GM19043 (cell line): Measurements from ENCODE around the gene EXOC4.

Source experiments
- ATAC-seq: cut with Tn5 transposase; IDR thresholded peaks from one replicate; pipeline ENCODE4 v1.9.1; 2021; ENCODE audit warnings: low read depth; ENCODE audit not compliant: unreplicated experiment

Gene EXOC4

GRCh38 chr7:133358708-133359107 is 105.8 kb downstream of the EXOC4 start:
- ATAC-seq = no peak

GRCh38 chr7:133359449-133359848 is 106.6 kb downstream of the EXOC4 start:
- ATAC-seq = no peak

GRCh38 chr7:133360201-133360600 is 107.3 kb downstream of the EXOC4 start:
- no peak for ATAC-seq

- no peak for ATAC-seq
These were observed 108.9 kb downstream of the EXOC4 start for GRCh38 chr7:133361806-133362205.

GRCh38 chr7:133364959-133365690 is 112.2 kb downstream of the EXOC4 start:
- no peak for ATAC-seq

DNA sequence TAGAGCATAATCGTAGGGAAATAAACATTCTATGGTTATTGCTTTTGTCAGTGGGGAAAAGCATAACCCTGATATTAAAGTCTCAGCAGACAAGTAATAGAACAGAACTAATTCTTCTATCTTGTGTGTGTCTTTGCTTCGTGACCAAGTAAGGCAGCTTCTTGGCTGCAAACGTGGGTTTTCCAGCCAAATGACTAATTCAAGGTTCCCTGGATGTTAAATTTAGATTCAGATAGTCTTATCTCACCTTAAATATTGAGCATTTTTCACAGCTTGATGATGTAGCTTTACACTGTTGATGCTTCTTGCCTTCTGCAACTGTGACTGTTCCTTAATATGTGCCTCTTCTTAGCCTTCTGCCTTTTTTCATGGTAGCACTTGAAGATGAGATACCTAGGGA is 113.0 kb downstream of the EXOC4 start:
- ATAC-seq = no peak

DNA sequence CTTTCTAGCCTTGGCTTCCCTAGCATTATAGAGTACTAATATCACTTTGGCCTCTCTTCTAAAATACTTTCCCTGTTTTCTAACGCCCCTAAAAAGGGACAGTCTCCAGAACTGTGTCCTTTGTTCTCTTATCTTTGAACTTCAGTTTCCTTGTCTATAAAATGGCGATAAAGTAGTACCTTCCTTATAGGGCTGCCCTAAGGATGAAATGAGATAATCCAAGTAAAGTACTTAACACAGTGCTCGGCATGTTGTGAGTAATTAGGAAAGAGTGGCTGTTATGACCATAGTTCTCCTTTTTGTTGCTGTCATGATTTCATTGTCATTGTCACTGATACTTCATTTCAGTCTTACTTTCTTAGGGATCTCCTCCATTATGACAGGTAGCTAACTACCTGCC is 114.7 kb downstream of the EXOC4 start:
- no peak for ATAC-seq

GRCh38 chr7:133369130-133369529 is 116.3 kb downstream of the EXOC4 start:
- no peak for ATAC-seq

DNA sequence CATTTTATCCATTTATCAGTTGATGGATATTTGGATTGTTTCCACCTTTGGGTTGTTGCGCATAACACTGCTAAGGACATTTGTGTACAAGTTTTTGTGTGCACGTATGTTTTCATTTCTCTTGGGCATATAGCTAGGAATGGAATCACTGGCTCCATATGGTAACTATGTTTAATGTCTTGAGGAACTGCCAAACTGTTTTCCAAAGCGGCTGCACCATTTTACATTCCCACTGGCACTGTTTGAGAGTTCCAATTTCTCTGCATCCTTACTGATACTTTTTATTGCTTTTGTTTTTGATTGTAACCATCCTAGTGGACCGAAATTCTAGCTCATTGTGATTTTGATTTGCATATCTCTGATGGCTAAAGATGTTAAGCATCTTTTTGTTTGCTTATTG is 118.7 kb downstream of the EXOC4 start:
- ATAC-seq = no peak

DNA sequence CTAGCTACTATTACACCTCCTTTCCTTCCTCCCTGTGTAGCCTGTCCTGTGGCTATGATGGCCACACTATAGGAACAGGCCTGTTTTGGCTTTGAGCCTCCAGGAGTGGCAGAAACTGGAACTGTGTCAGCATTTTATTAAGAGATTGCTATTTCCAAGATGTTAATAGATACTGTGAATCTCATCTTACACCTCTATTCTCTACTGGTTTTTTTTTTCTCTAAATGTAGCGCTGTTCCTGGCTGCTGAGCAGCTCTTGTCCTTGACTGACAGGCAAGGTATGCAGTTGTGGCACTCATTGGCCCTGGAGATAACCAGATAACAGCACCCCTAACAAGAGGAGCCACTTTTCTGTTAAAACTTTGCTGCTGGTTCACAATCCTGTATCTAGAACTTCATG is 119.5 kb downstream of the EXOC4 start:
- ATAC-seq = no peak

GRCh38 chr7:133376514-133376913 is 123.6 kb downstream of the EXOC4 start:
- ATAC-seq = no peak

GRCh38 chr7:133381965-133382364 is 129.1 kb downstream of the EXOC4 start:
- ATAC-seq = no peak

DNA sequence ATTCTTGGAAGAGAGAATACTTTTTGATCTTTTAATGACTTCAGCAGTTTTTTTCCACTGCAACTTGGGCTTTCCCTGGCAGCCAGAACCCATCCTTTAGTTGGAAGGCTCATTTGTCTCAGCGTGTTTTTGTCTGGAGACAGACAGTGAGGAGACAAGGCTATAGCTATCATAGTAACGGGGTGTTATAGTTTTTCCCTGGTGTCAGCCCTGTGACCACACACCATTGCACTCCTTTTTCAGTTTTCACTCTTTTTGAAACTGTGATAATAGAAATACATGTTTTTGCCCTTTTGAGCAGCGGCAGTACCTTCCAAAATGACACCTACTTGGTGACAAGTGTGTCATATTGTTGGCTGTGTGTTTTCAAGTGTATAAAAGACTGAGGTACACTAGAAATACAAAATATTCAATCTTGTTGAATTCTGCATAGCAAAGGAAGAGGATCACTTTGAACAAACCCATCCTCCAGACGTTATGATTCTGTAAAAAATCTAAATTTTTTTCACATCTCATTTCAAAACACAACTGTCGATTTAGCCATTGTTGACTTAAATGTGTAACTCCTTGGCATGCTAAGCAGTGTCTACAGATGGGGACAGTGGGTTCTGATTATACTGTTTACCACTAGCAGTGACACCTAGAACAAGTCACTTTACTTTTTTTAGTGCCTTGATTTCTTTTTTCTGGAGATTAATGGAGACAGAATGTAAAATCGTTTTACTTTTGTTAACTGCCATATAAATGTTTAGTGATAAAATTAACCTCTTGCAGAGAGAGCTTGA is 130.1 kb downstream of the EXOC4 start:
- ATAC-seq = no peak

DNA sequence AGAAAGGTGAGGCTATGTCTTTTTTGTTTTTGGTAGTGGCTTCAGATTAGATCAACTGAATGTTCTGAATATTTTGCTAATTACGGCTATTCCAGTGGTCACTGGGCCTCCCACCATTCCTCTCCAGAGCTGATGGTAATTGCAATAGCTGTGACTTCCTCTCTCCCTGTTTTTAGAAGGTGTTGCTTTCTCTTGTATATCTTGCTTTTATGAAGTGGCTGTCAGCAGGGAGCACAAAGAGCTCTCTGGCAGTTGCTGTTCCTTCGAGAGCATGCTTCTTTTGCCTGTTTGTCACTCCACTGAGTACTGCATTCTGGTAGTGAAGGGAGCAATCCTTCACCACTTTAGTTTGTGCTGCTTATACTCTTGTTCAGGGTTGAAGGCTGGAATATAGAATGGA is 133.3 kb downstream of the EXOC4 start:
- no peak for ATAC-seq

DNA sequence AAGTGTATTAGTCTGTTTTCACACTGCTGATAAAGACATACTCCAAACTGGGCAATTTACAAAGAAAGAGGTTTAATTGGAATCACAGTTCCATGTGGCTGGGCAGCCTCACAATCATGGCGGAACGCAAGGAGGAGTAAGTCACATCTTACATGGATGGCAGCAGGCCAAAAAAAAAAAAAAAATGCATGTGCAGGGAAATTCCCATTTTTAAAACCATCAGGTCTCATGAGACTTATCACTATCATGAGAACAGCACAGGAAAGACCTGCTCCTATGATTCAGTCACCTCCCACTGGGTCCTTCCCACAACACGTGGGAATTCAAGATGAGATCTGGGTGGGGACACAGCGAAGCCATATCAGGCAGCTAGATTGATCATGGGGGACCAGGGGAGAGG is 136.8 kb downstream of the EXOC4 start:
- ATAC-seq = no peak

DNA sequence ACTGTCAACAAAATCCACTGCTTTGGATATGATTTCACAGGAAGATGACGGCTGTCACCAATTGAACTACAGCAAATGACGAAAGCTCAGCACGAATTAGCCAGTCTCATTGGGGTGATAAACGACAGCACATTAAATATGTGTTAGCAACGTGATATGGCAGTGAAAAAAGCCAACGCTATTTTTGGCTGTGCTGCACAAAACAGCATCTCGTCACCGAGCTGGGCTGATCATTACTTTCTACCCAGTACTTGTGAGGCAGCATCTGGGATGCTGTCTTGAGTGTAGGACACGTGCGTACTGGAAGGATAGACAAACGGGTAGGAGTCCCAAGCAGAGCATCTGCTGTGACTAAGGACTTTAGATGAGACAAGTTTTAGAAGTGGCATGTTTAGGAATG is 138.3 kb downstream of the EXOC4 start:
- no peak for ATAC-seq

DNA sequence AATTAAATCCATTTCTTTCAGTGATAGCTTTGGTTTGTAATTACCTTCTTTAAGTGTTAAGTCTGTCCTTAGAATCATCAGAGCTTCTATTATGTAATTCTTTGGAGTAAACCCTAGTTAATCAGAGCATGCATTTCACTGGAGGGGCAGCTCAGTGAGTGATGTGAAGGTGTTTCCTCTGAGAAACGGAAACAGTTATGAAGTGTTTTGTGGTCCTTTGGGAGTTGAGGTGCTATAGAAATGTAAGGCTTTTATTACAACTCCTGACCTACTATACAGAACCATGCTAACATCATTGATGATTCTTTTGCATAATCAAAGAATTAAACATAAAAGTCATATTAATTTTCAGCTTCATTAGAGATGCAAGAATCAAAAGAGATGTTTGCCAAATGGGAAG is 141.5 kb downstream of the EXOC4 start:
- ATAC-seq = no peak

DNA sequence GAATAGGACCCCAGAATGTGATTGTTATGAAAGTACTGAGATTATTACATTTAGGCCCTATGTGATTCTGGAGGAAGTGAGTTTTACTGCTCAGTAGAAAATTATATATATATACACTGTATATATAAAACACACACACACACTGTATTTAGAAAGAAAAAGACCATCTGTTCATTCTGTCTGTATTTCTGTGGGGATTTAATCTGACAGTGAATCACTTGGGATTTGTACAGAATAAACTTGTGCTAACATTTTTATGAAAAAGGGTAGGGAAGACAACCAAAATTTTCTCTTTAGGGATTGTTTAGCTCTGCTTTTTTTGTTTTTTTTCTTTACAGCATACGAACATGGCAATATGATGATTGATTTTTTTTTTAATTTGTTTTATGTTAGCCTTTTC is 142.7 kb downstream of the EXOC4 start:
- no peak for ATAC-seq

DNA sequence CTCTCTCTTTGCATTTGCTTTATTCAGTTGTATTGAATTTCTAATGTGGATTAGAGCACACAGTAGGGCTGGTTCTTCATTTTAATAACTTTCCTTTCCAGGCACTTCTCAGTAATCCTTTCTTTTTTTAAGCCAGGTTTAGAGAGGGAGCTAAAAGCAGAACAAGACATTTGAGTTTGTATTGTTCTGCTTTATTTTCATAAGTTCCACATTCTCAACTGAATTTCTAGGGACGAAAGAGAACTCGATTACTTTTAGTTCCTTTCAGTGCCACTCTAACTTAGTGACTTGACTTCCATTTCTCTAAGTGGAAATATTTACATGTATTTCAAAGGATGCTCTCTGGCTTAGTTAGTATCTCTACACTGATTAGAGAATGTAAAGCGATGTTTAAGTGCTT is 145.6 kb downstream of the EXOC4 start:
- ATAC-seq = no peak

DNA sequence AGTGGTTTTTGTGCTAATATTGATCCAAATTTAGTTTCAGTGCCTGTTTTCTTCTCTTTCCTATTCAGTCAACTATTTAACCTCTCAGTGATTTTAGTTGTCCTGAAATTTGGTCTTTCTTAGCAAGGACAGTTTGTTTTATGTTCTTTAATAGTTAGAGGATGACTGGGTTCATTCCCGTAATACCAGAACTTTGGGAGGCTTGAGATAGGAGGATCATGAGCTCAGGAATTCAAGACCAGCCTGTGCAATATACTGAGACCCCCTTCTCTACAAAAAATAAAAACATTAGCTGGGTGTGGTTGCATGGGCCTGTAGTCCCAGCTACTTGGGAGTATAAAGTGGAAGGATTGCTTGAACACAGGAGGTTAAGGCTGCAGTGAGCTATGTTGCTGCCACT is 148.3 kb downstream of the EXOC4 start:
- ATAC-seq = no peak

GRCh38 chr7:133408212-133408611 is 155.3 kb downstream of the EXOC4 start:
- no peak for ATAC-seq

GRCh38 chr7:133409421-133409820 is 156.5 kb downstream of the EXOC4 start:
- ATAC-seq = no peak
